Nucleus accumbens (tissue), 56 donors: ENCODE data around the gene CDSN.
"Not testable (repeated sequence)": the region's sequence is repeated elsewhere in the genome, so short reads cannot be mapped to it uniquely, and the experiment has no call there.

ENCODE experiments used
- DNase-seq, 56 donors: peaks; one replicate each; lab custom pipeline; 2025; lab: John Stamatoyannopoulos, UW

CDSN gene

DNA sequence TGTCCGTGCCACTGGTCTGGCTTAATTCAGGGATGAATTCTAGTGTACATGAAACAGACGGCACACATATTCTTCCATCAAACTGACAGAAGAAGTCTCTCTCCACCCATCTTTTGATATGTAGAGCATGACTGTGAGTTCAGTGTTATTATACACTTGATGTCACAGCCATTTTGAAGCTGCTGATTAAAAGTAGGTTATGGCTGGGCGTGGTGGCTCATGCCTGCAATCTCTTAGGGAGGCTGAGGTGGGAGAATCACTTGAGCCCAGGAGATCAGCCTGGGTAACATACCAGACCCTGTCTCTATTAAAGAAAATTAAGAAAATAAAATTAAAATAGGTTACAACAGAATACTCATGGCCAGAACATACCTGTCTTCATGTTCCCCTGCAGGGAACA, 28.6 kb downstream of the CDSN start:
- DNase-seq: no peak

DNA sequence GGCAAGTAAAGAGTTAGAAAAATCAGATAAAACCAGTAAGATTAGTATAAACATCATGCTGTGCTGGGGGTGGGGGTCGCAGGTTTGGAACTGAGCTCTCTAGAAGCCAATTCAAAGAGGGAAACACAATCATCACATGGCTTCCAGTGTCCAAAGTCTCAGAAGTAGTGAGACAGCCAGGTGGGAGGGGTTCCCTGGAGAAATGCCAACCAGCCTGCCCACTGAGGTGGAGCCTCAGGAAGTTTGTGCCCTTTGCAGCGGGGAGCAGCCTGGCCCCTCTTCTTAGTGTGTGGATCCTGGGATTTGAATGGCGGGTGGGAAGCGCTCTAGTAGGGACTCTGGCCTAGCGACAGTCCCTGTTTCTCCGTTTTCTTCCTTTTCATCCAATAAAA, 29.3 kb downstream of the CDSN start:
- DNase-seq: no peak

DNA sequence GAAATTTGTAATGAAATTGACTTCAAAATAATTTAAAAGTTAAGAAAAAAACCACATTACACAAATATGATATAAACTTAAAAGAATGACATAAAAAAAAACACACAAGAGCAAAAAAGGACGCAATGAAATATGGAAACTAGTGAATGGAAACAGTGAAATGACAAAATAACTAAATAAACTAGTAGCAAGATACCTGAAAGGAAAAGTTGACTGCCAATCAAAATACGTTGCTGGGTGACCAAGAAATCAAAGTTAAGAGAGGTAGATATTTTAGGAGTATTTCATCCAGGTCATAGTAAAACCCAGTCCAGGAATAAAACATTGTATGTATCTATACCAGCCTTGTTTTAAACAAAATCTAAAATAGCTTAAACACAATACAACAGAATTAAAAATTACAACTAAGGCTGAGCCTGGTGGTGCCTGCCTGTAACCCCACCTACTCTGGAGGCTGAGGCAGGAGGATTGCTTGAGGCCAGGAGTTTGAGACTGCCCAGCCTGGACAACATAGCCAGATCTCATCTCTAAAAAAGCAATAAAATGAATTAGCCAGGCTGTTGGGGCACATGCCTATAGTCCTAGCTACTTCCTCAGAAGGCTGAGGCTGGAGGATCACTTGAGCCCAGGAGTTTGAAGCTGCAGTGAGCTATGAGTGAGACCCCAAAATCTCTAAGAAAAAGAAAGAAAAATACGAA, 29.8 kb downstream of the CDSN start:
- DNase-seq: no peak

DNA sequence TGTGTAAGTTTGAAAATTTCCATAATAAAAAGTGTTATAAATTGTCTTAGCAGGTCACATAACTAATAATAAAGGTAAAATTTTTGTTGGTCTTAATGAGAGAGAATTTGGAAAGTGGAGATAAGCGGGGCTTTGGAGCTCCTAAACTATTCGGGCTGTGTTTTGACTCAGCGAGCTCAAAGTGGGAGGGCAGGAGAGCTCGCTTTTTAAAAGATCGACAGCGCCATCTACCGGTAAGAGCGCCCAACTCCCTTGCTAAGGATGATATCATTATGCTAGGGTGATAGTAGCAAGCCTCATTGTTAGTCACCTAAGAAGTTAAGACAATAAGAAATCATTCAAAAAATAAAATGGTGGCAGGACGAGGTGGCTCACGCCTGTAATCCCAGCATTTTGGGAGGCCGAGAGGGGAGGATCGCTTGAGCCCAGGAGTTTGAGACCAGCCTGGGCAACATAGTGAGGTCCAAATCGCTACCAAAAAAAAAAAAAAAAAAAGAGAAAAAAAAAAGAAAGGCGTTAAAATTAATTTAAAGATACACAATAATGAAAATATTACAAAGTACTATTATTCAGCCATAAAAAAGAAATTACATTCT, 32.7 kb downstream of the CDSN start:
- DNase-seq: peak in 53 of 56 donors; percentile 4 to 90 (median 59)

DNA sequence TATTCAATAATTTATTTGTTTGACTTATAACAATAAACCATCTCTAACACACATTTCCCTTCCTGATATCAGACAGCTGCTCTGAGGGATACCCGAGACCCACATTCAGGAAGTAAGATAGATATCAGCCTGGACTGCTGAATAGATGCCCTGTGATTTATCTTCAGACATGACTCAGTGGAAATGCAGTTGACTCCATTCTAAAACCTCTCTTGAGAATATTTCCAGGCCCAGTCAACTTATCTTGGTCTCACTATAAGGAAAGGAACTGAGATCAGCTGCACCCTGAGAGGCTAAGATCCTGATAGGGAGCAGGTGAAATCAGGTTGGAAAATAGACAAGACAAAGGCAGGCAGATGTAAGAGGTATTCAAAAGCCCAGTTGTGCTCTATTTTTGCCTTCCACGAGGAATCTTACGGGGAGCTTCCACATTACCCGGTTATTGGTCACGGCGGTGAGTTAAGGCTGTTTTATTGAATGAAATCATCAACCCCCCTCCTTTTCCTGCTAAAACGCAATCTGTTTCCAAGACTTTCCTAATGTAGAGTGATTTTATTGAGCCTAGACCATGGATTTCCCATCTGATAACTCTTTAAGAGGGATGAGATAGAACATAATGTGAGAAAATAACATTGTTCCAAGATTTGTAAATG, 33.3 kb downstream of the CDSN start:
- no peak for DNase-seq

DNA sequence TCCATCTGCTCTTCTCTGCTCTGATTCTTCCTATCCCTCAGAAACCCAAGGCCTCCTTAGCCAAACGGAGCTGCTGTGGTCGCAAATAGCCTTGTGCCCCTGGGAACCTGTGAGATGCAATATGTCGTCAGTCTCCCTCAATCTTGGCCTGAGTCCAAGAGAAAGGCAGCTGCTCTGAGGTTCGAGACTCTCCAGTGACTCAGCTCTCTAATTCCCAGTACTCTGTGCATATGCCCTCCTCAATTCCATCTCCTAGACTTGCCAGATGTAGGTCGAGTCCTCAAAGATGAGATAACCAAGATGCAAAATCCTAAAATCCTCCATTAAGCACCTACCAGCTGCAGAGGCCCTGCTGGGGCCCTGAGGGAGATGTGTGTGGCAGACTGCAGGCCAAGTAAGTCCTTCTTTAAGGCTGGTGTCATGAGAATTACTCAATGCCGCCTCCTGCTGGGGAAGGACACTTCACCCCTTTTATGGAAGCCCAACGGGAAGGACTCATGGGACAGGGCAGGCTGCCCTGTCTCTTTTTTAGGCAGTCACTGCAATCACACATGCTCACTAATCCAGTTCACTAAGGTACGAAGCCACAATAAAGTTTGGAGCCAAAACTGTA, 36.4 kb downstream of the CDSN start:
- peak in 7 of 56 donors; percentile 3 to 24 (median 12) for DNase-seq

DNA sequence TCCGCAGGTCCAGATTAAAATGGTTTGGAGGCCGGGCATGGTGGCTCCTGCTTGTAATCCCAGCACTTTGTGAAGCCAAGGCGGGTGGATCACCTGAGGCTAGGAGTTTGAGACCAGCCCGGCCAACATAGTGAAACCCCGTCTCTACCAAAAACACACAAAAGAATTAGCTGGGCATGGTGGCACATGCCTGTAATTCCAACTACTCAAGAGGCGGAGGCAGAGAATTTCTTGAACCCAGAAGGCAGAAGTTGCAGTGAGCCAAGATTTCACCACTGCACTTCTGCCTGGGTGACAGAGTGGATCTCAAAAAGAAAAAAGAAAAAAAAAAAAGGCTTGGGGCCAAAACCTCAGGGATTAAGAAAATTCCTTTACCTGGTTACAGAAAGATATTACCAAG, 38.4 kb downstream of the CDSN start:
- DNase-seq: no peak

DNA sequence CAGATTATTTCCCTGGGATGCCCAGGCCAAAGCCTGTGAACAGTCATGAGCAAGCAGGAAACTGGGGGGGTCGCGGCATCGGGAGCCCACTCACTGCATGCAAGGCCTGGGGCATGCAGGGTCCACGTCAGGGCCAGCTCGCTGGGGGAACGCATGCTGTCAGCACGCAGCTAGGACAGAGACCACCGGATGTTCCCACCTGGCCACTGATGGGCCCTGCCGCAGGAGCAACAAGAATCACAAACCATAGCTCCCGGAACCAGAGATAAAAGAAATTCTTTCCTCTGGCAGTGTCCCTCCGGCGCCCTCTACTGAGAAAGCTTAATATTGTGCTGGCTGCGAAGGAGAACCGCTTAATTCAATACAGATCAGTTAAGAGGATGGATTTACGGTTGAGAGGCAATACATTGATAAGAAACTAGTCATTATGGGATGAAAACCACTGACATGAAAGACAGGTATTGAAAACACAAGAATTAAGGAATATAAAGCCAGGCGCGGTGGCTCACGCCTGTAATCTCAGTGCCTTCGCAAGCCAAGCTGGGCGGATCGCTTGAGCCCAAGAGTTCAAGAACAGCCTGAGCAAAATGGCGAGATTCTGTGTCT, 40.5 kb downstream of the CDSN start:
- peak in 44 of 56 donors; percentile 13 to 84 (median 50) for DNase-seq

DNA sequence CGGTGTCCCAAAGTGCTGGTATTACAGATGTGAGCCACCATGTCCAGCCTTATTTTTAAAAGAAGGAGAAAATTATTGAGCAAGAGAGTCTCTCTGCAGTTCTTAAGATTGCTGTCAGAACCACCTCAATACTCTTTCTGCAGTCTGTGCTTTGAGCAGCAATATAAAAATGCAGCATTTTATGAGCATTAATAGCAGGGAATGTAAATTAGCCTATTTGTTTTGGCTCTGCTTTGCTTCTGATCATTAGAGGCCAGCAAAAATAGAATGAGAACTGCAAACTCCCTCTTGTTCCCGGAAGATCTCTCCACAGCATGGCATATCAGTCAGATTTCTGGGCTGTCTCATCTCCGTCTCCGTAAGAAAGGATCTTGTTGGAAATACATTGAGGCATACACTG, 43.6 kb downstream of the CDSN start:
- no peak for DNase-seq

DNA sequence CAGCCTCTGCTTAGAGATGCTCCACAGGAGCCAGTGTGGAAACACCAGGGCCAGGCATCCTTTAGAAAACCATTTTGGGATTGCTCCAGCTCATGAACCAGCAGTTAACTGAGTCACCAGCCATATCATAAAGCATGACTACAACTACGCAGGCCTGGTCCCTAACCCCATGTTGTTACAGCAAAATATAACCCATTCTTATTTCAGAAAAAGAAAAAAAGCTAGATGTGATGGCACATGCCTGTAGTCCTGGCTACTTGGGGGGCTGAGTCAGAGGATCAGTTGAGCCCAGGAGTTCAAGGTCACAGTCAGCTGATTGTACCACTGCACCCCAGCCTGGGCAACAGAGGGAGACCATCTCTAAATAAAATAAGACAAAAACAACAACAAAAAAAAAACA, 44.7 kb downstream of the CDSN start:
- no peak for DNase-seq

DNA sequence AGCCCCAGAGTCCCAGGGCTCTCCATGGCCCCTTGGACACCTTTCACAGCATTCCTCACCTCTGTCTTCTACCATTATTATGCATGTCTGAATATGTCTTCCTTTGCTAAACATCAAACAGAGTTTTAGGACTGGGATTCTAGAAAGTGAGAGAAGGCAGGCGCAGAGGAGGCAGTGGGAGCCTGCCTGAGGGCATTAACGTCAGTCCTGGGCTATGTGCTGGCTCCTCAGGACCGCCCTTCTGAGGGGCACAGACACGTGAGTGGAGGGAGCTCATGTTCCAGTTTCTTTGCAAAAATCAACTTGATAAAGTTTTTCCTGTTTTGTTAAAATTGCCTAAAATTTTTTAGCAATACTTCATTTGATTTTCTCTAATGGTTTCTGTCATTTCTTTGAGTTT, 45.8 kb downstream of the CDSN start:
- no peak for DNase-seq

DNA sequence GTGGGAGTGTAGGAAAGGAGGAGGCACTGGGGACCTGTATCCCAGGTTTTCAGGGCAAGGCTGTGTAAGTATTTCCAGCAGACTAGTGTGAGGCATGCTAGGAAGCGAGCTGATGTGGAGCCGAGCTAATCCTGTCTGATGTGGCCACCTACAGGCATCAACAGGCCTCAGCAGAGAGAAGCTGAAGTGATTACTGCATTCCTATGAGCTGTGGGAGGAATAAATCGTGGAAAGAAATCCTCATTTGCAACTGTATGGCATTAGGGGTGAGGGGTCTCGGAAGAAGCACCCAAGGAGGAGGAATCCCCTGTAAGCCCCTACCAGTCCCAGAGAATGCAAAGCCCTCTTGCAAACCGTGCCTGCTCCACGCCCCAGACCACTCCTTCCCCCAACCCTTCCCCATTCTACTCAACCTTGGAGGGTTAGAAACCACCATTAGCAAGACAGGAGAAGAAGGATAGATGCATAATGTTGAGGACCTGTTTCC, 49.5 kb downstream of the CDSN start:
- peak in 50 of 56 donors; percentile 18 to 88 (median 56) for DNase-seq

DNA sequence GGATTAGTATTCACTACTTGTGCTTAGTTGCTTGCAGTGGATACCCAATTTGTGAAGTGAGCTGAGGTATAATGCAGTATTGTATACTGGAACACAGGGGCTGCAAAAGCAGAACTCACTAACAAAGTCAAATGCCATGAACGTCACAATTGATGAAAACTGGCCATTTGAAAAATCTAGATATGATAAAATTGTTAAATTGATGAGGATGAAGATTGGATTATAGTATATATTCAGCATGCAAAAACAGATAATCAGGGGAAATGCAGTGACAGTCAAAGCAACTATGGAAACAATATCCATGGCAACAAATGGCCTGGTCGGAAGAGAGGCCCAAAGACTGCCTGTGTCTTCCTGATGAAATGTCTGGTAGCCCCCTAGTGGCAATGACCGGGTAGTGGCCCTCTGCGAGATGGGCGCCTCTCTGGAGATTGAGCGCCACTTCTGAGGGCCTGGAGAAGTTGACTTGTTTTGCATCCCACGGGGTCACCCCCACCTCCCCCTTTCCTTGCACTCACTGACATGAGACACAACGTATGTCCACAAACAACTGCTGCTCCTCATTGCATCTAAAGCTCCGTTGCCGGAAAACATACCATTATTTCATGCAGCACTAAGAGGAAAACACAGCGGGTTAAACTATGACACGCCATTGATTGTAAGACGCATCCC, 51.4 kb downstream of the CDSN start:
- peak in 53 of 56 donors; percentile 14 to 91 (median 76) for DNase-seq

DNA sequence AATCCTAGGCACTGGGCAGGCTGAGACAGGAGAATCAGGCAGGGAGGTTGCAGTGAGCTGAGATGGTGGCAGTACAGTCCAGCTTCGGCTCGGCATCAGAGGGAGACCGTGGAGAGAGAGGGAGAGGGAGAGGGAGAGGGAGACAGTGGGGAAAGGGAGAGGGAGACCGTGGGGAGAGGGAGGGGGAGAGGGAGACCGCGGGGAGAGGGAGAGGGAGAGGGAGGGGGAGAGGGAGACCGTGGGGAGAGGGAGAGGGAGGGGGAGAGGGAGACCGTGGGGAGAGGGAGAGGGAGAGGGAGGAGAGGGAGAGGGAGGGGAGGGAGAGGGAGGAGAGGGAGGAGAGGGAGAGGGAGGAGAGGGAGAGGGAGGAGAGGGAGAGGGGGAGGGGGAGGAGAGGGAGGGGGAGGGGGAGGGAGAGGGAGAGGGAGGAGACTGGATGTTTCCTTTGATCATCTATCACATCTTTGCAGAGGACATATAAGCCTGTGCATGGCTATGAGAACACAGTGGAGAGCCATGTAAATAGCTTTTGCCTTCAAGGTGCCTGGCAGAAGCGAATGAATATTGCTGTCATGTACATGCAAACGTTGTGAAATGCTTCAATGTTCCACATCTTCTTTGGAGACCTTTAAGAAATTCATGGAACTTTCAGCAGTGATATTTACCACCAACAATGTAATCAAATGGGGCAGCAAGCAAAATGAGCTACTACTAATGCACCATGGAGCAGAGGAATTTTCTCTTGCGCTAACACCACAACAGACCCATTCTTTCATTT, 52.2 kb downstream of the CDSN start:
- peak in 22 of 56 donors; percentile 7 to 84 (median 36) for DNase-seq

DNA sequence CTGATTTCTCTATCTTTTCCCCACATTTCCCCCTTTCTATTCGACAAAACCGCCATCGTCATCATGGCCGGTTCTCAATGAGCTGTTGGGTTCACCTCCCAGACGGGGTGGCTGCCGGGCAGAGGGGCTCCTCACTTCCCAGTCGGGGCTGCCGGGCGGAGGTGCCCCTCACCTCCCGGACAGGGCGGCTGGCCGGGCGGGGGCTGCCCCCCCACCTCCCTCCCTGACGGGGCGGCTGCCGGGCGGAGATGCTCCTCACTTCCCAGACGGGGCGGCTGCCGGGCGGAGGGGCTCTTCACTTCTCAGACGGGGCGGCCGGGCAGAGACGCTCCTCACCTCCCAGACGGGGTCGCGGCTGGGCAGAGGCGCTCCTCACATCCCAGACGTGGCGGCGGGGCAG, 53.2 kb downstream of the CDSN start:
- DNase-seq: not testable (repeated sequence)

DNA sequence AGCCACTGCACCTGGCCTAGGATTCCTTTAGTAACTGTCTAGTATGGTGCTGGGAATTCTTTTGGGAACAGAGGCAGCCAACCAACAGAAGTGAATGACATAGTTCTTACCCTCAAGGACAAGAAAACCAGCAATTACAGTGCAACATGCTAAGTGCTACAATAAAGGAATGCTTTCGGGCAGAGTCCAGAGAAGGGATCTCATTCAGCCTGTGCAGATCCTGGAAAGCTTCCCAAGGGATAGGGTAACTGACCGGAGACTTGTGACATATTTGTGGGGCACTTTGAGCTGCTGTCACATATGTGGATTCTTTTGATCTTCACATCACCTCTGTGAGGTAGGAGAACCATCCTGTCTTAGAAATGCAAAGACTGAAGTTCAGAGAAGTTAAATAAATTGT, 54.7 kb downstream of the CDSN start:
- peak in 1 of 56 donors; percentile 4 for DNase-seq
